GM19239 (cell line): ENCODE results near the gene LRRFIP1.
"Not testable (repeated sequence)": the region's sequence is repeated elsewhere in the genome, so short reads cannot be mapped to it uniquely, and the experiment has no call there.

Experiments
- DNase-seq: peaks from one replicate; pipeline ENCODE4 v3.0.0; 2011; ENCODE audit warnings: low spot score; ENCODE audit not compliant: insufficient read length
- FAIRE-seq: peaks from 2 replicates; lab custom pipeline; 2011; peaks lifted over from hg19 to GRCh38; lab: Jason Lieb, UNC

The LRRFIP1 gene

DNA sequence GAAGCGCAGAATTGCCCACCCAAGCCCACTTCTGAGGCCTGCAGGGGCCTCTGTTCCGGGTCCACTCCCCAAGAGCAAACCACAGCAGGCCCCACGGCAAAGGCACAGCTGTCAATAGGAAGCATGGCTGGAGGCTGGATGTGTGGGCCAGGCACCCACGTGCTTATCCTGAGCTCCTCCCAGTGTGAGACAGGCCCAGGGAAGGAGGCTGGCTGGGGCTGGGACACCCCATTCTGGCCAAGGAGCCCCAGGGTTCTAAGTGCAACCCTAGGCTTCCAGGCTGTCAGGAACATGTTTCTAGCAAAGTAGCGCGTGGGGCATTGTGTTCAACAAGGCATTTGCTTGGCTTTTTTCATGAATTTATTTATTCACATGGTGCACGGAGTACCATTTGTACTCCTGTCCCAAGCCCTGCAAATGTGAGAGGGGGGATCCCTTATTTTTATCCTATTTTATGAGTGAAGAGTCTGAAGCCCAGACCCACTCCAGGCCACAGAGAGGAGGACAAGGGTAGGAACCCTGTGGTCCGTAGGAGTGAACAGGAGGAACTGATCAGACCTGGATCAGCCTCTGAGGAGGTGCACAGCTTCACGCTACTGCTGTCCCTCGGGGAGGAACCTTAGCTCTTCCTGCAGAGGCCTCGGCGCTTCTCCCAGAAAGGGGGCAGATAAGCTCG, 30.7 kb upstream of the LRRFIP1 start:
- FAIRE-seq = no peak

DNA sequence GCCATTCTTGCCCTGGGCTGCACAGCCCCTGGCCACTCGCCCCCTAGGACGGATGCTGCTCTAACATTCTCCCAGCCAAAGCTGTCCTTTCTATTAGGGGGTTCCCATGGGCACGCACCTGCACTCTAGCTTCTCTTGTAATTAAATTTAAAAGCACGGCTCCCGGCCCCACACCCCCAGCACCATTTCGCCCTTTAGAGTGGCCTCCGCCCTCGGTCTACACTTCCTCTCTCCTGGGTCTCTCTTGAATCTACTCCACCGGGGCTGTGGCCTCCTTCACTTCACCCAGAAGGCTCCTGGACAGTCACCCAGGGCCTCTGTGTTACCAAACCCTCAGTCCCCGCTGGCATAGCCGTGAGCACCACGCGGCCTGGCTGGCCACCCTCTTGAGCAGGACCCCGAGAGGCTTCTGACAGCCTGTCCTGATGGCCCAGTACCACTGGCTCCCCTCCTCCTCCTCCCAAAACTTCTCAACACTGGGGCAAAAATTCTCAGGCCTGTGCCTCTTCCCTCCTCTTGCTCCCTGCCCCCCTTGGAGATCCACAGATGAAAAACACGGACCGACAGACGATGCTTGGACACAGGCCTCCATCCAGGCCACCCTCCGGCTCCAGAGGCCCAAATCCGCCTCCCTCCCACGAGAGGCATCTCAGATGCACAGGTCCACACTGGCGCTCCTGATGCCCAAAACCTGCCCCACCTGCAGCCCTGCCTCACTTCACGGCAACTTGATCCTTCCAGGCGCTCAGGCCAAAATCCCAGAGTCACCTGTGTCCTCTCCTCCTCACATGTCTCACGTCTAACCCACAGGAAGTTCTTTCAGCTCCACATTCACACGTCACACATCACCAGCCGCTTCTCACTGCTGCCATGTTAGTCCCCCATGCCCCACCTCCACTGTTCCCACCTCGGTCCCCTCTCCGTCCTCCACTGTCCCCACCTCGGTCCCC, 29.9 kb upstream of the LRRFIP1 start:
- no peak for FAIRE-seq
- DNase-seq = no peak

More for the DNA sequence above, 30.7 kb upstream of the LRRFIP1 start:
- DNase-seq = no peak

DNA sequence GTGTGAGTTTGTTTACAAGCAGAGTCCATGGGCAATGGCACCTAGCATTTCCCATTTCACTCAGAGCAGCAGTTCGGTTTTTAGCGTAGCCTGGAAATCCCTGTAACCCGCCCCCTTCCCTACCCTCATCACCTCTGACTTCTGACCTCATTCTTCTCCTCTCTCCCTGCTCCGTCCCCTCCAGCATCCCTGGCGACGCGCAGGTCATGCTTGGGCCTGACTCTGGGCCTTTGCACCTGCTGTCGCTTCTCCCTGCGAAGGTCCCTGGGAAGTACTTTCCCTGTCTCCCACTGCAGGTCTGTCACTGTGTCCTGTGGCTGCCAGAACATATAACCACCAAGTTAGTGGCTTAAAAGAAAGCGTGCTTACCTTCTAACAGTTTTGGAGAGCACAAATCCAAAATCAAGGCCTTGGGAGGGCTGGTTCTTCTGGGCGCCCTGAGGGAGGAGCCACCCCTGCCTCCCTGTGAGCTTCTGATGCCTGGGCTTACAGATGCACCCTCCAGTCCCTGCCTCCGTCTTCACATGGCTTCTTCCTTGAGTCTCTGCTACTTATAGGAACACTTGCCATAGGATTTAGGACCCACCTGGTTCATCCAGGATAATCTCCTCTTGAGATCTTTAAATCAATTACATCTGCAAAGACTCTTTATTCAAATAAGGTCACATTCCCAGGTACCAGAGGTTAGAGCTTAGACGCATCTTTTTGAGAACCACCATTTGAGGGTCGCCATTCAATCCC, 28.7 kb upstream of the LRRFIP1 start:
- DNase-seq (no peak), FAIRE-seq (no peak)

DNA sequence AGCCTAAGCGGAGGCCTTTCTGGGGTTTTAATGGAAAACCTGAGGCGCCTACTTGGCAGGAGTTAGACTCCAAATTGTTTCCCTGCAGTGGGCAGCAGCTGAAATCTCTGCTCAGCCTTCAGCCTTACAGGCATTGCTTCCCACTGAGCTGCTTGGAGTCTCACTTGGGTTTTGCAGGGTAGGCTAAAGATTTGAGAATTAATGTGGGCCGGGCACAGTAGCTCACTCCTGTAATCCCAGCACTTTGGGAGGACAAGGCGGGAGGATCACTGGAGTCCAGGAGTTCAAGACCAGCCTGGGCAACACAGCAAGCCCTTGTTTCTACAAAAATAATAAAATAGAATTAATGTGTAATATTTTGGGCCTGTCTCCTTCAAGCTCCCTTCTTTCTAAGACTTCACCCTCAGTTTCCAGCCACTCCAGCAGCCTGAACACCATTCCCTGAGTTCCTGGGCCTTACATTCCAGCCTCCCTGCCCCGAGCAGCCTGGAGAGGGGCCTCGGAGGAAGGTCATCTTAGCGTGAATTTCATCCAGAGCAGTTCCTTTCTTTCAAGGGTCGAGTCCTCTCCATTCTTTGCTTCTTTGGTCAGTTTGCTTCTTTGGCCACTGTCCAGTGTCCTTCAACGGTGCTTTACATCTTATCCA, 27.8 kb upstream of the LRRFIP1 start:
- FAIRE-seq = no peak
- no peak for DNase-seq

DNA sequence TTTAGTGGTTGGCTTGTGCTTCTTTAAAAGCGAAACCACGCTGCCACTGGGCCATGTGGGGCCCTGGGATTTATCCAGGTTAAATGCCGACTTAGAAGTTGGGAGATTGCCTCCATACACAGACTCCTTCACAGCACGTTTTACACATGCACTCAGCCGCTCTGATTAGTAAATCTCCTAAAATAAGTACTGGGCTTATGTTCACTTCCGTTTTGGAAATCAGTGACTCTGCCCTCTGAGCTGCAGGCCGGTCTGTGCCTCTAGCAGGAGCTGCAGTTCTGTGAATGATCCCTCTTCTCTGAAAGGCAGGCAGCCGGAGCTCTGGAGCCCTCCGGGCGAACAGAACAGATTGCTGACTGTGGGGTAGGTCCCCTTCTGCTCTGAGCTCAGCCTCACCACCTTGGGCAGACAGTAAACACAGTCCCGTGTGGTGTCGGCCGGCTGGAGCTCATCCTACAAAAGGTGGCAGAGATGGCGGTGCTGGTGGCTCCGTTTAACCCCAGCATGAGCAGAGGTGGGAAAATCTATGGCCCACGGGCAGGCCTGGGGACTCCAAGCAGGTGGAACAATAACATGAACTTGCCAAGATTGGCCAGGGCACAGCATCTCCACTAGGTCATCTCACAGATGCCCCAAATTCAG, 27.1 kb upstream of the LRRFIP1 start:
- no peak for FAIRE-seq

DNA sequence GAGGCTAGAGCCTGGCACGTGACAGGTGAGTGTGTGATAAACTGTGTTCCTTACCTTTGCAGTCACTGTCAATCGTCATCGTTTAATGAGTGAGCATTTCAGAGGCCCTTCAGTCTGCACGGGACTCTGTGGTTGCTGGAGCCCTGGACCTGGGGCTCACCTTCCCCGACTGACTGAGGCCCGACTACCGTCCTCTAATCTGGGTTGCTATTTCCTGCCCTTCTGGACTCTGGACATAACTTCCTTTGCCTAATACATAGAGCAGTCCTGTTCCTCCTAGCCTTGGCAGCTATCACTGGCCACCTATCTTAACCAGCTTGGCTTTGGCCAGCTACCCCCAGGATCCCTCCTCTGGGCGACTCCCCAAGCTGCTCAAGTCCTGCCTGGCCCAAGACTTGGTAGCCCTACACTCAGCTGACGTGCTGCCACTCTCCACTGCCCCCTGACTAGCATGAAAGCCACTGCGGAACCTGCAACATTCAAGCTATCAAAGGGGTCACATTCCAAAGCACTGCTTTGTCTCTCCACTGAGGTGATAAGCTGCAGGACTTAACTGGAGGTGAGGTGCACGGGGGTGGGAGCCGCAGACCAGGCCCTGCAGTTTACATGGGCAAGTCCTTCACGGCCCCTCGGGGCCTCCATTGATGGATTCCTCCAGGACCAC, 25.8 kb upstream of the LRRFIP1 start:
- DNase-seq (no peak), FAIRE-seq (no peak)

More for the DNA sequence above, 27.1 kb upstream of the LRRFIP1 start:
- DNase-seq = no peak

DNA sequence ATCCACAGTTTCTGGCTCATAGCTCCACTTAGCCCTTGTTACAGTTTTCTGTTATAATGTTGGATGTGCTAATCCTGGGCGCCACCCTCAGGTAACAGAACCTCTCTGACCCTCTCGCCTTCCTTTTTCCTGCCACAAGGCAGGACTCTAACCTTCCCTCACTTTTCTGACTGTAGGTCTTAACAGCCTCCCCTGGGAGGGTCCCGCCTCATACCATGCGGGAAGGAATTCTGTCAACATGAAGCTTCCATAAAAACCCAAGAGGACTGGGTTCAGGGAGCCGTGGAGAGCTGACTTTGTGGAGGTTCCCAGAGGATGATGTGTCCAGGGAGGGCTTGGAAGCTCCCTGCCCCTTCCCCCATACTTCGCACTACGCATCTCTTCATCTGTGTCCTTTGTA, 25.0 kb upstream of the LRRFIP1 start:
- DNase-seq (no peak), FAIRE-seq (no peak)

DNA sequence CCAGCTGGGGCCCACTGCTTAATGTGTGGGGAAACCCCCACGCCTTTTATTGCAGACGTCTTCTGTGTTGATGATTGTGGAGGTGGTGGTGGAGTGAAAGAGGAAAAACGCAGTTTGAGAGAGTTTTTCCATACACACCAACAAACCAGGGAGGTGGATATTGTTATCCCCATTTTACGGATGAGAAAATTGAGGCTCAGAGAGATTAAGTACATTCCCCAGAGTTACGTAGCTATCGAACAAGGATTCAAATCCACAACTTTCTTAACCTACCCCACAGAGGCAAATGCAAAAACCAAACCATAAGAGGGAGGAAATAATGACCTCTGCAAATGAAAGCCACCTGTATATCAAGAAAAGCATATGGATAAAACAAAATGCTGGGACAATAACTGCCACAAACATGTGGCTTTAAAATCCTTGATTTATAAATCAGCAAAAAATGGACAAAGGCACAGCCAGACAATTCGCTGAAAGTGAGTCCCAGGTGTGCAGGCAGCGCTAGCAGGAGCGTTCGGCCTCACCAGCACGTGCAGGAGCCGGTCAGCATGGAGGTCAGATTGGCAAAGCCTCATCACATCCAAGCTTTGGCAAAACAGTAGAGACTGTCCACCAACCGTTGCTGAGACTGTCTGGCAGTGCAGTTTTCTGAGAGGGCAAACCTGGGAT, 24.2 kb upstream of the LRRFIP1 start:
- FAIRE-seq (no peak), DNase-seq (no peak)

DNA sequence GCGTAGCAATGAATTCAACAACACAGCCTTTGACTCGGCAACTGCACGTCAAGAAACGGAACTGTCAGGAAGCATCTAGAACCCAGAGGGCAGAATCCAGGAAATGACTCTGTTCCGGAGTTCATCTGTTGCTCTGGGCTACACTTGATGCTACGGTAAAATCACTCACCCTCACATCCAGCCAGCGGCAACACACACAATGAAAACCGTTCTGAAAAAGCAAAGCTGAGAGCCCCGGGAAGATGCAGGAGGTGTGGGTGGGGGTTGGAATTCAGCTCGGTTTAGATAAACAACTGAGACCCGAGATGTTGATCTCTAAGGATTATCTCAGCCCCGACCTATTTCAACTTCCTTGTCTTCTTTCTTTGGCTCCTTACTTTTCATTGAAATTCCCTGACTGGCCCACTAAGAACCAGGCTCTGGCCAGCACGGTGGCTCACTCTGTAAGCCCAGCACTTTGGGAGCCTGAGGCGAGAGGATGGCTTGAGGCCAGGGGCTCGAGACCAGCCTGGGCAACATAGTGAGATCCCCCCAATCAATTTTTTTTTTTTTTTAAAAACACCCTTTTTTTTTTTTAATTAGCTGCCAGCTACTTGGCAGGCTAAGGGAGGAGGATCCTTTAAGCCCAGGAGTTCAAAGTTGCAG, 23.5 kb upstream of the LRRFIP1 start:
- FAIRE-seq (no peak), DNase-seq (no peak)

DNA sequence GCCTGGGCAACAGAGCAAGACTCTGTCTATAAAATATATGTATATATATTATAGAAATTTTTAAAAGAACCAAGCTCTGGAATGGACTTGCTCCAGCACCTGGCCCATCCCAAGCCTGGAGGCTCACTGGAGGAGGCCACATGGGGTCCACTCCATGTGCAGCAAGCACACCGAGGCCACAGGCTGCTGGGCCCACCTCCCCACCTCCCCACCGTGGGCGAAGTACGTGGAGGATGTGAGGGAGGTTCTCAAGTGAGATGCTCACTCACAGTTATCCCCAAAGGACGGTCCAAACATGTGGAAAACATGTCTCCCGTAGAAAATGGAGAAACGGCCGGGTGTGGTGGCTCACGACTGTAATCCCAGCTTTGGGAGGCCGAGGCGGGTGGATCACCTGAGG, 23.0 kb upstream of the LRRFIP1 start:
- FAIRE-seq = no peak
- DNase-seq = no peak

DNA sequence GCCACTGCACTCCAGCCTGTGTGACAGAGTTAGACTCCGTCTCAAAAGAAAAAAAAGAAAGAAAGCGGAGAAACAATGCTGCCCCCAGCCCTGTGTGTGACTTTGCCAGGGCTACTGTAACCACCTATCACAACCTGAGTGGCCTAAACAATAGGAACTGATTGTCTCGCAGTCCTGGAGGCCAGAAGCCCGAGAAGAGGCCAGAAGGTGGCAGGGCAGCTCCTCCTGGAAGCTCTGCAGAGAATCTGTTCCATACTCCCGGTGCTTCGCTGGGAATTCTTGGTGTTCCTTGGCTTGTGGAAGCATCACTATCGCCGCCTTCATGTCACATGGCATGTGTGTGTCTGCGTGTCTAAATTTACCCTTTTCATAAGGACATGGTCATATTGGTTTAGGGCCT, 22.4 kb upstream of the LRRFIP1 start:
- DNase-seq (no peak), FAIRE-seq (no peak)

DNA sequence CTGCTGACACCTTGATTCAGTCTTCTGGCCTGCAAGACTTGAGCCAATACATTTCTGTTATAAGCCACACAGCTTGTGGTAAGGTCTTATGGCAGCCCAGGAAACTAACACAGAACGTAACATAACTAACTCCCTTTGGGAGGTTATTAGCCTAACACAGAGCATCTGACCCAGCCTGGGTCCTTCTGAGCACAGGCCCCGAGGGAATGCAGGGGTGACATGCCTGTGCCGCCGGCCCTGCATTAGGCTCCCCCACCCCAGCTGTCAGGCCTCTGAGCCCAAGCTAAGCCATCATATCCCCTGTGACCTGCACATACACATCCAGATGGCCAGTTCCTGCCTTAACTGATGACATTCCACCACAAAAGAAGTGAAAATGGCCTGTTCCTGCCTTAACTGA, 20.9 kb upstream of the LRRFIP1 start:
- FAIRE-seq, DNase-seq: not testable (repeated sequence)

DNA sequence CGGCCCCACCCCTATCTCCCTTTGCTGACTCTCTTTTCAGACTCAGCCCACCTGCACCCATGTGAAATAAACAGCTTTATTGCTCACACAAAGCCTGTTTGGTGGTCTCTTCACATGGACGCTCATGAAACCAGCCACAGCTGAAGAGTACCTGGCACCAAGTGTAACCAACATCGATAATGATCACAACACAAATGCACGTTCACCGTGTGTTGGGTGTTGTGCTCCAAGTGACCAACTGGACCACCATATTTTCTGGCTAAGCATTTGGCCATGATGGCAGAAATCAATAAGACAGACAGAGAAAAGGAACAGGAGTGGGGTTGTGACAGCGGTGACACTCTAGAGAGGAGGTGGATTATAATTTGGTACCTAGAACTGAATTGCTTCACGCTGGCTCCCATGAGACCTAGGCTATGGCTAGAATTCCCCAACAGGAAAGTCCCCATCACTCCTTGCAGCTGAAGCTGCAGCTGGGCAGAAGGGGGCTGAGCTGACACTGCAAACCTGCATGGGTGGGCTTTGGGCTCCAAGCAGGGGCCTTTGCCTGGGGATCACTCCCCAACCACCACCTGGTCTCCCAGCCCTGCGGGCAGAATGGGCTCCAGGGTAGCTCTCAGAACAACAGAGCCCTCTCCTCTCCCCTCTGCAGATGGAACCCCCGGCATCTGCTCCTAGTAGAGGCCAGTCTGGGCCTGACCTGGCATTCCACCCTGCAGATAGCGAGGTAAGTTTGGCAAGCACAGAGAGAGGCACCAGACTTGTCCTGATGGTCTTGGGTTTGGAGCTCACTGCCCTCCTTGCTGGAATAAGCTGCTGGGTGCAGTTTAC, 14.6 kb upstream of the LRRFIP1 start:
- DNase-seq (no peak), FAIRE-seq (no peak)

DNA sequence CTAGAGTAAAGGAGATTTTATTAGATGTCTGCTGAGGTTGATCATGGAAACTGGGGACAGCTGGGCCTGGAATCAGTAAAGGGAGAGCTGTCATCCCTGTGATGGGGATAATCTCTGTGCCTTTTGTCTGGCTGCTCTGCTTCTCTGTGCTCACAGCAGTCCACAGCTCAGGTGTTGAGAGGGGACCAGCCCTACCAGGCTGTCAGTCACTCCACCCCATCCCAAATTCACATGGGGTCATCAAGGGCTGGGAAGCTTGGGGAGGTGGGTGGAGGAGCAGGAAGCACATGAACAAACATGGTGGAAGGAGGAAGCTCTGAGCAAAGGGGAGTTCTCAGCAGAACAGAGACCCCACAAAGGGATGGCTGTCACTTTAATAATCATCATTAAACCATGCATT, 13.7 kb upstream of the LRRFIP1 start:
- no peak for DNase-seq

DNA sequence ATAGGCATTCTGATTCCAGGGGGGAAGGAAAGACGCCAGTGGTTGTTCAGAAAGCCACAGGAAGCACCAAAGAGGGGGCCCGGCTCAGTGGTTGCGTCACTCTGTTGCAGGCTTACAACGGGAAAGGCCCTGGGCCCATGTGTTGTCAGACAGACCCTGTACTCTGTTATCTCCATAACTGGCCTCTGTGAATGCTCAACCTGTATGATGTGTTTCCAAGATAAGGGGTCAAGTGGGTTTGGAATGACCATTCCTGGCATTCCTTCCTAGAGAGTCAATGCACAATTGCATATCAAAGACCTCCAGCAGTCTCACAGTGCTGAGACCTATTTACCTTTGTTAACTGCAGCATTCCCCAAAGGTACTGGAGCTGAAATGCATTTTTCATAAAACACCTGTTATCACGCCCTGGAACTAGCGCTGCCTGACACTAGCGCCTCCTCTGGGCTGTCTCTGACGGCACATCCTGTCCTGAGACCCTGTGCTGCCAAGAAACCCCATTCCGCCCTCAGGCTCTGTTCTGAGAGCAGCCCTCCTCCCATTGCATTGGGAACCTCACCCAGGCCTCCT, 13.2 kb upstream of the LRRFIP1 start:
- no peak for FAIRE-seq
- no peak for DNase-seq

More for the DNA sequence above, 13.7 kb upstream of the LRRFIP1 start:
- FAIRE-seq = no peak

DNA sequence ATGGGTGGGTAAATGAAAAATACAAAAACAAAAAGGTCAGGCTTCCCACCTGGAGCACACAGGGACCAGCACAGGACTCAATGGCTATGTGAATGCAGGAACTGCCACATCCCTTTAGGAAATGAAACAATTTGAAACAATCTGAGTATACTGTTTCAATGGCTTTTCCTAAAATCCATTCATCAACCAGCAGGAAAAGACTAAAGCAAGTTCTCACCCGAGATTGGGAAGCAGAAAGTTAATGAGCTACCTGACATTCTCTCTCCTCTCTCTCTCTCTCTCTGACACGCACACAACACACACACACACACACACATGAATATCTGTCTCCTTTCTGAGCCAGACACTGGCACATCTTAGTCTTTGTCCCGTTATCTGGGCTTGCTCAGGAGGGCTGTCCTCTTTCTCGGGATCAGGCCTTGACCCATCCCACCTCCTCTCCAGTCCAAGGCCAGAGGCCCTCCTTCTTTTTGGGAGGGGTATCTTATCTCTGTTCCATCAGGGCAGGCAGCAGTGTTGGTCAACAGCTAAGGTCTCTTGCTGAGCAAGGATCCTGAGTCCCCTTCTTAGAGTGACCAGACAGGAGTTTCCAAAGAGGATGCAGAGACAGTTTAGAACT, 11.6 kb upstream of the LRRFIP1 start:
- DNase-seq (no peak), FAIRE-seq (no peak)

DNA sequence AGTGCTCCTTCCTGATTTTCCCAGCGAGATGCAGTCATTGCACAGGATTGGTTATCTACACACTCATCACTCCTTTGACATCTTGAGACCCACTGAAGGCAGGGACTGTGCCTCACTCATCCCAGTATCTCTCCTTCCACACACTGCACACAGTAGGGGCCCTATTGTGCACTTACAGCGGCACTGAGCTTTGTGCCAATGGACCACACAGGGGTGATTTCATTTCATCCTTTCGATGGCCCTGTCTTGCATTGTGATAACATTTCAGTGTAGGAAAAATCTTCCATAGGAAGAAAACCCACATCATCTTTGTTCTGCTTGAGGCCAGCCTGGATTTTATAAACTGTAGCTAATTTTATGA, 11.0 kb upstream of the LRRFIP1 start:
- FAIRE-seq = no peak
- no peak for DNase-seq
